ENCODE results near the gene MZF1. TPM values are rescaled to one million over a fixed set of nuclear protein-coding genes. Genes with fewer than 3 reads are reported as not detected.

Gene MZF1
- total and polyA plus RNA-seq, 2 donors (not counting 1 experiment from before 2014, with no cell fraction given): 4.1 to 14.9 TPM

DNA sequence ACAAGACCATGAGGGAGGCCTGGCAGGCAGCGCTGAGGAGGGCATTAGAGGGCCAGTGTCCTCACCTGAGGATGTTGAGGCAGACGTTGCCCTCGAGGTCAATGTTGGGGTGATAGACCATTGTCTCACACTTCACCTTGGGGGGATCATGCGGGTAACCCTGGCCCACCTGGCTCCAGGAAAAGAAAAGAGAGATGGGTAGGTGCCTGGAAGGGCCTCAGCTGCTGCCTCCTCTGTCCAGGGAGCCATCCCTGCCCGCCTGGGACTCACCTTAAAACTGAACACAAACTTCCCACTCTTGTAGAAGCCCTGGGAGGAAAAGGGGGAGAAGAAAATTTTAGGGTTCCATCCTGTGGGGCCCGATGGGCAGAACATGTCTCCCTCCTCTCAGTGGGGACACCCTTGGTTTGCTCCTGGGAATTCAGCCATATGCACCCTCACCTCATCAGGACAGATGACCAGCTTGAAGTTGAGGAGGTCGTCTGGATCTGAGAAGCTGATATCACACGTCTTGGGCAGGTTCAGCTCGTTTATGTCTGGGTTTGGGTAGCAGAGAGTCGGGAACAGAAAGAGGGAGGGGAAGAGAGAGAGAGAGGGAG, 16.4 kb downstream of the MZF1 start:
- H3K4me1 ChIP-seq (ENCODE audit: control insufficient read depth, extremely low read depth, insufficient read depth, low read length): peaks cover 20% of the 10 kb centered on the region
- no peaks in the 10 kb centered on the region for H4K20me1 ChIP-seq (ENCODE audit: control insufficient read depth, extremely low read depth, insufficient read depth, low read length)
- no peaks in the 10 kb centered on the region for H3K9me3 ChIP-seq (ENCODE audit: control insufficient read depth, insufficient read depth, low read depth, low read length)
- H3K4me2 ChIP-seq (ENCODE audit: extremely low read depth, insufficient read depth, low read length): peak overlapping the region; percentile 92
- H2AFZ ChIP-seq (ENCODE audit: low read length): no peak overlapping the region
- H3K79me2 ChIP-seq (ENCODE audit: control insufficient read depth, insufficient read depth, low read length): peaks cover 36% of the 10 kb centered on the region
- peak overlapping the region; percentile 79 to 94 (median 92) for H3K4me3 ChIP-seq (replicated peaks in 1 of 4; ENCODE audit: control extremely low read depth in 1 of 4, insufficient read depth in 1 of 4, low read depth in 3 of 4, low read length in 4 of 4)
- no peak for DNase-seq (ENCODE audit: low read depth in 2 of 2)
- H3K27ac ChIP-seq (ENCODE audit: insufficient read depth, low read length): peak overlapping the region; percentile 69
- no peak overlapping the region for H3K9ac ChIP-seq (ENCODE audit: insufficient read depth, low read length)
- peaks cover 18% of the 10 kb centered on the region for H3K36me3 ChIP-seq (ENCODE audit: control insufficient read depth, insufficient read depth, low read length)
- TF ChIP-seq, protein P1, sequence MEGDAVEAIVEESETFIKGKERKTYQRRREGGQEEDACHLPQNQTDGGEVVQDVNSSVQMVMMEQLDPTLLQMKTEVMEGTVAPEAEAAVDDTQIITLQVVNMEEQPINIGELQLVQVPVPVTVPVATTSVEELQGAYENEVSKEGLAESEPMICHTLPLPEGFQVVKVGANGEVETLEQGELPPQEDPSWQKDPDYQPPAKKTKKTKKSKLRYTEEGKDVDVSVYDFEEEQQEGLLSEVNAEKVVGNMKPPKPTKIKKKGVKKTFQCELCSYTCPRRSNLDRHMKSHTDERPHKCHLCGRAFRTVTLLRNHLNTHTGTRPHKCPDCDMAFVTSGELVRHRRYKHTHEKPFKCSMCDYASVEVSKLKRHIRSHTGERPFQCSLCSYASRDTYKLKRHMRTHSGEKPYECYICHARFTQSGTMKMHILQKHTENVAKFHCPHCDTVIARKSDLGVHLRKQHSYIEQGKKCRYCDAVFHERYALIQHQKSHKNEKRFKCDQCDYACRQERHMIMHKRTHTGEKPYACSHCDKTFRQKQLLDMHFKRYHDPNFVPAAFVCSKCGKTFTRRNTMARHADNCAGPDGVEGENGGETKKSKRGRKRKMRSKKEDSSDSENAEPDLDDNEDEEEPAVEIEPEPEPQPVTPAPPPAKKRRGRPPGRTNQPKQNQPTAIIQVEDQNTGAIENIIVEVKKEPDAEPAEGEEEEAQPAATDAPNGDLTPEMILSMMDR (conservative IDR thresholded peaks at IDR 0.05 in 1 of 2, IDR thresholded peaks at IDR 0.05 in 1 of 2; ENCODE audit: low read depth in 1 of 2, low read length in 2 of 2): no peak
- no peak for TF ChIP-seq EZH2 (IDR thresholded peaks at IDR 0.05; ENCODE audit: low read length, missing control alignments)
- no peaks in the 10 kb centered on the region for H3K27me3 ChIP-seq (ENCODE audit: control insufficient read depth, insufficient read depth, low read length)

DNA sequence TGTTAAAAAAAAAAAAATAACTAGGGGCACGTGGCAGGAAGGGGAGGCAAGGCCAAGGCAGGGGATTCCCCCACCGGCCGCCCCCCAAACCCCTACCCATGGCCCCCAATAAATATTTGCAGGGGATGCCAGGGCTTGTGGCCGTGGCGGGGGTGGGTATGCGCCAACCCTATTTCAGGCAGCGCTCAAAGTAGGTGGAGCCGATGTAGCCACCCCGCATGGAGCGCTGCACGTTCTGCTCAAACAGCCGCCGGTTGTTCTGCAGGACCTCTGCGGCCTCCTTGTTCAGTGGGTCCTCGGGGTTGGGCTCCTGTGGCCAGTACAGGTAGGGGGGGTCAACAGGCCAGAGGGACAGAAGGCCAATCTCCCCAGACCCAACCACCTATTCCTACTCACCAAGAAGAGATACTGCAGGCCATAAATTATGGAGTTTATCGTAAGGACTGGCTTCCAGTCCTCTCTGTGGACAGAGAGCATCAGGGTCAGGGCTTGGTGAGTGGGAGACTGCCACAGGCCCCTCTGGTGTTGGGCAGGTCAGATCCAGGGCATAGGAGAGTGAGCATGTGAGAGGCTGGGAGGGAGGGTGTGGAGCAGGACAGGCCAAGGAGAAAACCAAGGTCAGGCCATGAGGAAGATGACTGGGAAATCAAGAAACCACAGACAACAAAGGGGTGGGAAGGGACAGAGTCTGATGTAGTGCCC, 17.1 kb downstream of the MZF1 start:
- no peak for TF ChIP-seq EZH2 (IDR thresholded peaks at IDR 0.05; ENCODE audit: low read length, missing control alignments)
- TF ChIP-seq, protein P1 (conservative IDR thresholded peaks at IDR 0.05 in 1 of 2, IDR thresholded peaks at IDR 0.05 in 1 of 2; ENCODE audit: low read depth in 1 of 2, low read length in 2 of 2): no peak
- Histone ChIP-seq H4K20me1 (ENCODE audit: control insufficient read depth, extremely low read depth, insufficient read depth, low read length) (no peaks in the 10 kb centered on the region), H3K27me3 (ENCODE audit: control insufficient read depth, insufficient read depth, low read length) (no peaks in the 10 kb centered on the region), H3K9me3 (ENCODE audit: control insufficient read depth, insufficient read depth, low read depth, low read length) (no peaks in the 10 kb centered on the region), H2AFZ (ENCODE audit: low read length) (no peak overlapping the region), H3K36me3 (ENCODE audit: control insufficient read depth, insufficient read depth, low read length) (peaks cover 25% of the 10 kb centered on the region), H3K9ac (ENCODE audit: insufficient read depth, low read length) (no peak overlapping the region), H3K79me2 (ENCODE audit: control insufficient read depth, insufficient read depth, low read length) (peaks cover 36% of the 10 kb centered on the region), H3K27ac (ENCODE audit: insufficient read depth, low read length) (peak overlapping the region; percentile 69), H3K4me2 (ENCODE audit: extremely low read depth, insufficient read depth, low read length) (peak overlapping the region; percentile 92), H3K4me1 (ENCODE audit: control insufficient read depth, extremely low read depth, insufficient read depth, low read length) (peaks cover 20% of the 10 kb centered on the region), H3K4me3 (replicated peaks in 1 of 4; ENCODE audit: control extremely low read depth in 1 of 4, insufficient read depth in 1 of 4, low read depth in 3 of 4, low read length in 4 of 4) (peak overlapping the region in 1 of 4 experiments; percentile 79)
- no peak for DNase-seq (ENCODE audit: low read depth in 2 of 2)

- Histone ChIP-seq H2AFZ (ENCODE audit: low read length) (peak overlapping the region; percentile 30), H3K79me2 (ENCODE audit: control insufficient read depth, insufficient read depth, low read length) (peaks cover 36% of the 10 kb centered on the region), H3K4me3 (replicated peaks in 1 of 4; ENCODE audit: control extremely low read depth in 1 of 4, insufficient read depth in 1 of 4, low read depth in 3 of 4, low read length in 4 of 4) (peak overlapping the region in 3 of 4 experiments; percentile 42 to 83 (median 54)), H3K4me2 (ENCODE audit: extremely low read depth, insufficient read depth, low read length) (peak overlapping the region; percentile 89), H3K9me3 (ENCODE audit: control insufficient read depth, insufficient read depth, low read depth, low read length) (no peaks in the 10 kb centered on the region), H3K4me1 (ENCODE audit: control insufficient read depth, extremely low read depth, insufficient read depth, low read length) (peaks cover 20% of the 10 kb centered on the region), H3K27ac (ENCODE audit: insufficient read depth, low read length) (peak overlapping the region; percentile 96), H3K9ac (ENCODE audit: insufficient read depth, low read length) (peak overlapping the region; percentile 48), H4K20me1 (ENCODE audit: control insufficient read depth, extremely low read depth, insufficient read depth, low read length) (no peaks in the 10 kb centered on the region), H3K27me3 (ENCODE audit: control insufficient read depth, insufficient read depth, low read length) (no peaks in the 10 kb centered on the region), H3K36me3 (ENCODE audit: control insufficient read depth, insufficient read depth, low read length) (peaks cover 30% of the 10 kb centered on the region)
- no peak for TF ChIP-seq EZH2 (IDR thresholded peaks at IDR 0.05; ENCODE audit: low read length, missing control alignments)
- TF ChIP-seq, protein P1 (conservative IDR thresholded peaks at IDR 0.05 in 1 of 2, IDR thresholded peaks at IDR 0.05 in 1 of 2; ENCODE audit: low read depth in 1 of 2, low read length in 2 of 2): no peak
- no peak for DNase-seq (ENCODE audit: low read depth in 2 of 2)
Observed at GRCh38 chr19:58555369-58555885, 17.7 kb downstream of the MZF1 start.

Measured in fibroblast of lung (primary cell).